H1 (cell line): ENCODE results near the gene BTBD9.

Source experiments
- ASH2L ChIP-seq: fragments of 200-600, 300-600 bp; sonication (generic); IDR thresholded peaks from one replicate; pipeline ENCODE4 v1.7.1; 2017; ENCODE audit warnings: low read length
- BCL11A ChIP-seq, 2 experiments: IDR thresholded peaks; one replicate each; pipeline ENCODE4 v1.6.1; 2011; ENCODE audit warnings: low read depth in 2 of 2, low read length in 2 of 2, mild to moderate bottlenecking in 2 of 2
- CTCF ChIP-seq, 3 experiments: IDR thresholded peaks; 1 replicate in 2 of 3; 2 replicates in 1 of 3; pipeline versions ENCODE4 v1.5.1 to v1.6.1; 2011; ENCODE audit warnings: low read length in 3 of 3, mild to moderate bottlenecking in 3 of 3, inconsistent platforms in 2 of 3, low read depth in 1 of 3, moderate library complexity in 1 of 3; ENCODE audit not compliant: insufficient read depth in 1 of 3; ENCODE audit errors: control extremely low read depth in 1 of 3
- FOSL1 ChIP-seq: IDR thresholded peaks from 2 replicates; pipeline ENCODE4 v1.6.1; 2011; ENCODE audit warnings: mild to moderate bottlenecking, low read depth, low read length, moderate library complexity; ENCODE audit not compliant: insufficient read depth
- GABPA ChIP-seq: IDR thresholded peaks from 2 replicates; pipeline ENCODE4 v1.6.1; 2011; ENCODE audit warnings: mild to moderate bottlenecking, low read length, moderate library complexity, borderline replicate concordance; ENCODE audit not compliant: insufficient read depth
- HDAC6 ChIP-seq: IDR thresholded peaks from one replicate; pipeline ENCODE4 v1.7.1; 2012; ENCODE audit warnings: low read depth, mild to moderate bottlenecking, inconsistent platforms, low read length, moderate library complexity
- KDM1A ChIP-seq: fragments of 200-600, 300-600 bp; sonication (generic); IDR thresholded peaks from 2 replicates; pipeline ENCODE4 v1.7.1; 2016; ENCODE audit warnings: mild to moderate bottlenecking, low read length, borderline replicate concordance
- POLR2A ChIP-seq, 2 experiments: IDR thresholded peaks; 1 replicate in 1 of 2; 2 replicates in 1 of 2; pipeline ENCODE4 v1.6.1; 2011; ENCODE audit warnings: low read depth in 2 of 2, low read length in 2 of 2, mild to moderate bottlenecking in 2 of 2; ENCODE audit errors: control extremely low read depth in 1 of 2
- SUZ12 ChIP-seq: fragments of 200-600 bp; sonication (generic); IDR thresholded peaks from 2 replicates; pipeline ENCODE4 v1.6.1; 2012; ENCODE audit warnings: mild to moderate bottlenecking, inconsistent platforms, low read length, moderate library complexity, mixed read lengths
- TEAD4 ChIP-seq: IDR thresholded peaks from 2 replicates; pipeline ENCODE4 v1.6.1; 2012; ENCODE audit warnings: low read depth, low read length, inconsistent platforms, mixed read lengths
- ZNF274 ChIP-seq: IDR thresholded peaks from 2 replicates; pipeline ENCODE4 v1.7.0; 2012; ENCODE audit warnings: low read length, borderline replicate concordance; ENCODE audit errors: extremely low read depth

- TF ChIP-seq TEAD4 (no peak), BCL11A (IDR thresholded peaks at IDR 0.05; ENCODE audit: low read depth in 2 of 2, low read length in 2 of 2) (no peak), CTCF (IDR thresholded peaks at IDR 0.05; ENCODE audit: control extremely low read depth in 1 of 3, insufficient read depth in 1 of 3, low read depth in 1 of 3, low read length in 3 of 3) (no peak), POLR2A (IDR thresholded peaks at IDR 0.05; ENCODE audit: control extremely low read depth in 1 of 2, low read depth in 2 of 2, low read length in 2 of 2) (no peak), ASH2L (no peak), GABPA (no peak), ZNF274 (no peak), SUZ12 (no peak), FOSL1 (no peak), HDAC6 (no peak), KDM1A (no peak)
Measured at GRCh38 chr6:38625217-38625616, 14.5 kb downstream of the BTBD9 start.
